ENCODE data around the gene ELMOD3. TPM values are rescaled to one million over a fixed set of nuclear protein-coding genes. Genes with fewer than 3 reads are reported as not detected.
"Not testable (repeated sequence)": the region's sequence is repeated elsewhere in the genome, so short reads cannot be mapped to it uniquely, and the experiment has no call there.

ELMOD3 gene
- total RNA-seq, 1 experiment from 2014 or later: 9.7 TPM

DNA sequence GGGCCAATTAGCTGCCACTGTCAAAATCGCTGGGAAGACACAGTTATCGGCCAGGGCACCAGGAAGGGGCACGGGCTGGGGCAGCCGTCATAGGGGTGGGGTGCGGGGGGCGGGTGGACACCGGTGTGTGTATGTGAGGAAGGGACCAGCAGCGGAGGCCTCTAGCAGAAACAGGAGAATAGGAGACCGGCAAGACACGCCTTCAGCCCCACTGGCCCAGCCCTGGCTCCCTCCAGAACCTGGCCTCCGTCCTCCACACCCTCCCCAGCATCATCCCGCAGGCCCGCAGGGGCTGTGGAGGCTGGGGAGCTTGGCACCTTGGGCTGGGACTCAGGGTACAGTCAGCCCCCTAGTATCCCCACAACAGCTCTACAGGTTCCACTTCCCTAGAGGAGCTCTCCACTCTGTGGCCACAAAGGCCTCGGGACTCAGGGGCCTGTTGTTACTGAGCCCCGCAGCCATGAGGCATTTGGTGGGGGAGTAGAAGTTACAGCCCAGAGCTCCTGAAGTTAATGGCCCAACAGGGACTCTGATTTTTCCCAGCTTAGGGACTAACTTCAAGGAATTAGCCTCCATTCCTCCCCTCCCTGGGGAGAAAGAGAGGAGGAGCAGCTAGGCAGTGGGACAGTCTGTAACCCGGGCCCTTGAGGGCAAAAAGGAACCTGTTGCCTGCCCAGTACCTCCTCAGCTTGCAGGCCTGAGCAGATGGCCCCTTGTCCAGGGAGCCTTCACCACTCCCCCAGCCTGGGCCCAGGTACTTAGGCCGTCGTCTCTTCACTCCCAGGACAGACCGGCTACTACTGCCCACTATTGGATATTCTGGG is 83.8 kb downstream of the ELMOD3 start (continued):
- no peak for TF ChIP-seq GTF2I (CRISPR knock-in tag; conservative IDR thresholded peaks at IDR 0.05)
- TF ChIP-seq ZNF396 (CRISPR knock-in tag; IDR thresholded peaks at IDR 0.05; ENCODE audit: borderline replicate concordance): no peak
- TF ChIP-seq FOXP1 (CRISPR knock-in tag; IDR thresholded peaks at IDR 0.05; ENCODE audit: borderline replicate concordance): no peak
- no peak for TF ChIP-seq FOXJ3 (CRISPR knock-in tag; IDR thresholded peaks at IDR 0.05; ENCODE audit: borderline replicate concordance)
- TF ChIP-seq, protein P1, sequence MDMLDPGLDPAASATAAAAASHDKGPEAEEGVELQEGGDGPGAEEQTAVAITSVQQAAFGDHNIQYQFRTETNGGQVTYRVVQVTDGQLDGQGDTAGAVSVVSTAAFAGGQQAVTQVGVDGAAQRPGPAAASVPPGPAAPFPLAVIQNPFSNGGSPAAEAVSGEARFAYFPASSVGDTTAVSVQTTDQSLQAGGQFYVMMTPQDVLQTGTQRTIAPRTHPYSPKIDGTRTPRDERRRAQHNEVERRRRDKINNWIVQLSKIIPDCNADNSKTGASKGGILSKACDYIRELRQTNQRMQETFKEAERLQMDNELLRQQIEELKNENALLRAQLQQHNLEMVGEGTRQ (CRISPR knock-in tag; IDR thresholded peaks at IDR 0.05): no peak
- no peak for TF ChIP-seq ESRRA (CRISPR knock-in tag; IDR thresholded peaks at IDR 0.05; ENCODE audit: borderline replicate concordance)

DNA sequence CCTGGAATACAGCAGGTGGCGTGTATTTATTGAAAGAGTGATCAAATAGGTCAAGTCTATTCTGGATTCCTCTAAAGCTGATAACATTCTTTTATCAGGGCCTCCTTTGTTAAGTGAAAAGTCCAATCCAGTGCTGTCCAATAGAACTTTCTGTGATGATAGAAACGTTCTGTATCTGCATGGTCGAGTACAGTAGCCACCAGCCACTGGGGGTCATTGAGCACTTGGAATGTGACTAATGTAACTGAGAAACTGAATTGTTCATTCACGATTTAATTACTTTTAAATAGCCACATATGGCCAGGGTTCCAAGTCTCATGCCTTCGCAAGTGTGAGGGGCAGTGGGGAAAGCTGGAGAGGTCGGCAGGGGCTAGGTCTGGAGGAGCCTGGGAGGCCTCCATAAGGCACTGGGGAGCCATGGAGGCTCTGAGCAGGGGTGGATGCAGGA is 84.5 kb downstream of the ELMOD3 start:
- ChIA-PET CTCF (interaction anchor here (0.6 to 5.3 kb wide), 7 partner anchors 17 to 141 kb away, joined by 3 to 45 read pairs (median 4); partner anchors contain the start of gene SH2D6), POLR2A (interaction anchor here (0.7 to 6.1 kb wide), 4 partner anchors 15 to 601 kb away, joined by 3 to 54 read pairs (median 3); partner anchors contain the start of gene MAT2A)
- no peak overlapping the region for H3K27ac Mint-ChIP-seq

DNA sequence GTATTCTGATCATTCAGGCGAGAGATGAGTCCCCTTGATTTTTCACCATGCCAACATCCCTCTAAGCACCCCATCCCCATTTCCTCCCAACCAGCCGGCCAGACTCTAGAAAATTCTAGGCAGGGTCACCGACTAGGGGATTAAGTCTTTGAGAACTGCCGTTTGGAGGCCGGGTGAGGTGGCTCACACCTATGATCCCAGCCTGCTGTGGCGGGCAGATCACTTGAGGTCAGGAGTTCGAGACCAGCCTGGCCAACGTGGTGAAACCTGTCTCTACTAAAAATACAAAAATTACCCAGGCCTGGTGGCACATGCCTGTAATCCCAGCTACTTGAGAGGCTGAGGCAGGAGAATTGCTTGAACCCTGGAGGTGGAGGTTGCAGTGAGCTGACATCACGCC is 85.0 kb downstream of the ELMOD3 start:
- H3K36me3 Mint-ChIP-seq; H3K4me3 Mint-ChIP-seq; DNase-seq (ENCODE audit: low spot score); ATAC-seq; H3K27ac Mint-ChIP-seq; H3K9me3 Mint-ChIP-seq: not testable (repeated sequence)
- peaks cover 15% of the 10 kb centered on the region for H3K27me3 Mint-ChIP-seq (ENCODE audit: low read depth)
- POLR2A ChIA-PET: interaction anchor here (0.7 kb wide), 2 partner anchors 298 to 601 kb away, joined by 3 read pairs; no protein-coding TSS in a partner anchor
- peaks cover 30% of the 10 kb centered on the region for H3K4me1 Mint-ChIP-seq
- CTCF ChIA-PET: interaction anchor here (0.6 to 5.3 kb wide), 2 partner anchors 20 to 141 kb away, joined by 4 to 45 read pairs; partner anchors contain the start of gene SH2D6

More for the DNA sequence above, 84.5 kb downstream of the ELMOD3 start:
- TF ChIP-seq GRHL2 (CRISPR knock-in tag; IDR thresholded peaks at IDR 0.05; ENCODE audit: insufficient replicate concordance, severe bottlenecking) (no peak), IRF2 (CRISPR knock-in tag; IDR thresholded peaks at IDR 0.05; ENCODE audit: borderline replicate concordance, low read depth) (no peak), OVOL2 (CRISPR knock-in tag; IDR thresholded peaks at IDR 0.05; ENCODE audit: borderline replicate concordance) (no peak), ELF4 (CRISPR knock-in tag; IDR thresholded peaks at IDR 0.05; ENCODE audit: low read depth) (no peak), TP53 (CRISPR knock-in tag; IDR thresholded peaks at IDR 0.05) (no peak), ZNF121 (CRISPR knock-in tag; IDR thresholded peaks at IDR 0.05) (no peak), HMGA2 (CRISPR knock-in tag; IDR thresholded peaks at IDR 0.05) (no peak), GTF2I (CRISPR knock-in tag; conservative IDR thresholded peaks at IDR 0.05) (no peak), NFE2L1 (CRISPR knock-in tag; IDR thresholded peaks at IDR 0.05) (no peak), NR3C1 (CRISPR knock-in tag; conservative IDR thresholded peaks at IDR 0.05; ENCODE audit: low read depth) (no peak), FOXP1 (CRISPR knock-in tag; IDR thresholded peaks at IDR 0.05; ENCODE audit: borderline replicate concordance) (no peak)
- TF ChIP-seq, protein P2, sequence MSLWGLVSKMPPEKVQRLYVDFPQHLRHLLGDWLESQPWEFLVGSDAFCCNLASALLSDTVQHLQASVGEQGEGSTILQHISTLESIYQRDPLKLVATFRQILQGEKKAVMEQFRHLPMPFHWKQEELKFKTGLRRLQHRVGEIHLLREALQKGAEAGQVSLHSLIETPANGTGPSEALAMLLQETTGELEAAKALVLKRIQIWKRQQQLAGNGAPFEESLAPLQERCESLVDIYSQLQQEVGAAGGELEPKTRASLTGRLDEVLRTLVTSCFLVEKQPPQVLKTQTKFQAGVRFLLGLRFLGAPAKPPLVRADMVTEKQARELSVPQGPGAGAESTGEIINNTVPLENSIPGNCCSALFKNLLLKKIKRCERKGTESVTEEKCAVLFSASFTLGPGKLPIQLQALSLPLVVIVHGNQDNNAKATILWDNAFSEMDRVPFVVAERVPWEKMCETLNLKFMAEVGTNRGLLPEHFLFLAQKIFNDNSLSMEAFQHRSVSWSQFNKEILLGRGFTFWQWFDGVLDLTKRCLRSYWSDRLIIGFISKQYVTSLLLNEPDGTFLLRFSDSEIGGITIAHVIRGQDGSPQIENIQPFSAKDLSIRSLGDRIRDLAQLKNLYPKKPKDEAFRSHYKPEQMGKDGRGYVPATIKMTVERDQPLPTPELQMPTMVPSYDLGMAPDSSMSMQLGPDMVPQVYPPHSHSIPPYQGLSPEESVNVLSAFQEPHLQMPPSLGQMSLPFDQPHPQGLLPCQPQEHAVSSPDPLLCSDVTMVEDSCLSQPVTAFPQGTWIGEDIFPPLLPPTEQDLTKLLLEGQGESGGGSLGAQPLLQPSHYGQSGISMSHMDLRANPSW (CRISPR knock-in tag; conservative IDR thresholded peaks at IDR 0.05; ENCODE audit: low read depth): no peak
- TF ChIP-seq, protein P3, sequence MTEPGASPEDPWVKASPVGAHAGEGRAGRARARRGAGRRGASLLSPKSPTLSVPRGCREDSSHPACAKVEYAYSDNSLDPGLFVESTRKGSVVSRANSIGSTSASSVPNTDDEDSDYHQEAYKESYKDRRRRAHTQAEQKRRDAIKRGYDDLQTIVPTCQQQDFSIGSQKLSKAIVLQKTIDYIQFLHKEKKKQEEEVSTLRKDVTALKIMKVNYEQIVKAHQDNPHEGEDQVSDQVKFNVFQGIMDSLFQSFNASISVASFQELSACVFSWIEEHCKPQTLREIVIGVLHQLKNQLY (CRISPR knock-in tag; IDR thresholded peaks at IDR 0.05): no peak
- no peak for DNase-seq (ENCODE audit: low spot score)
- peaks cover 15% of the 10 kb centered on the region for H3K27me3 Mint-ChIP-seq (ENCODE audit: low read depth)
- peaks cover 30% of the 10 kb centered on the region for H3K4me1 Mint-ChIP-seq
- H3K4me3 Mint-ChIP-seq: no peak overlapping the region
- ATAC-seq: no peak
- no peaks in the 10 kb centered on the region for H3K9me3 Mint-ChIP-seq
- H3K36me3 Mint-ChIP-seq: no peaks in the 10 kb centered on the region
